Measurements from ENCODE around the gene ABLIM1. TPM values are rescaled to one million over a fixed set of nuclear protein-coding genes. Genes with fewer than 3 reads are reported as not detected.

ABLIM1 gene
- total RNA-seq, 2 donors from 2014 or later = 79.4 to 123 TPM

- intact Hi-C loops (cut with DNase I) = no loop called here
- DNase-seq (ENCODE audit: low spot score) = no peak
Measured at GRCh38 chr10:114607358-114607998, 50.6 kb downstream of the ABLIM1 start.

DNA sequence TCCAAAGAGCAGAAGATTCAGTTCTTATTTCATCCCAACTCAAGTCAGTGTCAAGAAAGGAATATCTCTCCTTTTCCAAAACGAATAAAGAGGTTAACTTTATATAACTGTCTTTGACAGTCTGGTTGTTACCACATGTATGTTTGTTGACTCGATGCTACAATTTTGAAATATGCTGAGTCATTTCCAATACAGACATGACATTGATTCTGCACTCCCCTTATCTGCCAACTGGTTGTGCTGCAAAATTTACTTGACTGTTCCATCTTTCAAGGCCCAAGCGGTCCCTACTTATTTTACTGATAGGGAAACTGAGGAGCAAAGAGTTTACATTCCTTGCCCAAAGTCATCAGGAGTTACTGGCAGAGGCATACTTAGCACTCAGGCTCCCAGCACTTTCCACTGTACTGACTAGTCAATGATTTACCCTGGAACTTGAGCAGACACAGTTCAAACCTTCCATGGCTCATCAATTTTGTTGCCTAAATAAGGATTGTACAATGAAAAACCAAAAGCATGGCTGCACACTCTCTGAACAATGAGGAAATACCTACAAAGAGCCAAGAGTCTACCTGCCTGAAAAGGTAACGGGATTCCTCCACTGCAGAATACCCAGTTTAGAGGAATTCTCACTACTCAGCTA, 52.8 kb downstream of the ABLIM1 start:
- intact Hi-C loops (cut with DNase I) = no loop called here
- DNase-seq (ENCODE audit: low spot score) = no peak

DNA sequence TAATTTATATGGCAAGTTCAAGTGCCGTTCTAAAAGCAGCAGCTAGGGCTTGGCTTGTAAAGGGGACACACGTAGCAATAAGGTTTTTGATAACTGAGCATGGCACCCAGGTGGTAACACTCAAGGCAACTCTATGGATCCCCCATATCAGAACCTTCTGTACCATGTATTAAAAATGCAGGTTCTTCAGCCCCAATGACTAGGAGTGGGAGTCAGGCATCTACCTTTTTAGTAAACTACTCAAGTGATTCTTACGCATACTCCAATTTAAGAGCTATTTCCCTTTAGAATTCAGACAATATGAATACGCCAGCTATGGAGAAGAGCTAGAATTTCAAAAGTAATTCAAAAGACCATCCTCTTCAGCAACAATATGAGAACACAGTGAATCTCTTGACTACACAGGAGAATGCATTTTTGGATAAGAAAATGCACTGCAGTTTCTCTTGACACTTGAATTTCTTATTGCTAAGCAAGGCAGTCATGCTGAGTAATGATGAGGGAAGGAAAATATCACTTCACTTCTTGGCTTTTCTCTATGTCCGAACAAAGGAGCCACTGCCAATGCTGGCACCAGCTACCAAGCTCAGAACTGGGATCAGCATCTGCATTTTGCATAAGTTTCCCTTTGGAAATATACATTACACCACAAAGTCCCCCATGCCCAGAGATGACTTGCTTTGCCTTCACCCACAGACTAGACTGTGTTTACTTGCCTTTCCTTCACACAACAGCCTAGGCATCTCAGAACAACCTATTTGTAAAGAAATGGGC, 53.5 kb downstream of the ABLIM1 start:
- intact Hi-C loops (cut with DNase I) = no loop called here

GRCh38 chr10:114603948-114604347, 54.1 kb downstream of the ABLIM1 start:
- intact Hi-C loops (cut with DNase I) = no loop called here
- no peak for DNase-seq (ENCODE audit: low spot score)

More for the DNA sequence above, 53.5 kb downstream of the ABLIM1 start:
- DNase-seq (ENCODE audit: low spot score) = no peak

- intact Hi-C loops (cut with DNase I) = no loop called here
- DNase-seq (ENCODE audit: low spot score) = no peak
Measured at GRCh38 chr10:114603303-114603702, 54.8 kb downstream of the ABLIM1 start.

DNA sequence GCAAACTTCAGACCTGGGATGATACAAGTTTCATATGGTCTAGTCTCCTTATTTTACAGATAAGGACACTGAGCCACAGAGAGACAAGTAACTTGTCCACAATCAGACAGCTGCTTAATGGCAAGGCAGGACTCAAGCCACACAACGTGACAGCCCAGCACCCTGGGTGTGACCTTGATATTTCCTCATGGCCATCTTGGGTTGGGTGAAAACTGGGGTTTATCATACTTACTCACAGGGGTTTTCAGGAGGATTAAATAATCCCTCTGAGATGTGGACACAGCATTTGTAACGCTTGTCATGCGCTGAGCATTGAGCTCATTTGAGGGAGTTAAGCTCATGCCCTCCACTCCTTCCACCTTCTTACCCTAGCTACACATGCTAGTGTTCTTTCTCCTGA, 58.0 kb downstream of the ABLIM1 start:
- DNase-seq (ENCODE audit: low spot score) = no peak
- intact Hi-C loops (cut with DNase I) = no loop called here

DNA sequence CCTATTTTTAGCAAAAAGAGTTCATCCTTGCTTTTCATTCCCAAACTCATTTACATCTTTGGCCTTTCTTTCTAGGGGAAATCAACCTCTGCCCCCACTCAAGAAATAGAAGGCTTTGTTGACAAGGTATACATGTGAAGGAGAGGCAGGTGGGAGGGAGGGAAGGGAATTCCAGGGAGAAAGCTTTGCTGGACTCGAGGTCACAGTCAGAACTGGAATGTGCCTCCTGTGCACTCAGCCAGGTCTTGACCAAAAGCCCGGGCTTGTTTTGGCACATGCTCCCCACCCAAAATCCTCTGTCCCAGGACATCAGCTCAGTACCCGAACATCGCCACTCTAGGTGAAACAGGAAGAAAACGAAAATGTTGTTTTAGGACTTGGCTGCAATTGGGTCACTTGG, 61.3 kb downstream of the ABLIM1 start:
- intact Hi-C loops (cut with DNase I) = no loop called here
- DNase-seq (ENCODE audit: low spot score) = no peak

DNA sequence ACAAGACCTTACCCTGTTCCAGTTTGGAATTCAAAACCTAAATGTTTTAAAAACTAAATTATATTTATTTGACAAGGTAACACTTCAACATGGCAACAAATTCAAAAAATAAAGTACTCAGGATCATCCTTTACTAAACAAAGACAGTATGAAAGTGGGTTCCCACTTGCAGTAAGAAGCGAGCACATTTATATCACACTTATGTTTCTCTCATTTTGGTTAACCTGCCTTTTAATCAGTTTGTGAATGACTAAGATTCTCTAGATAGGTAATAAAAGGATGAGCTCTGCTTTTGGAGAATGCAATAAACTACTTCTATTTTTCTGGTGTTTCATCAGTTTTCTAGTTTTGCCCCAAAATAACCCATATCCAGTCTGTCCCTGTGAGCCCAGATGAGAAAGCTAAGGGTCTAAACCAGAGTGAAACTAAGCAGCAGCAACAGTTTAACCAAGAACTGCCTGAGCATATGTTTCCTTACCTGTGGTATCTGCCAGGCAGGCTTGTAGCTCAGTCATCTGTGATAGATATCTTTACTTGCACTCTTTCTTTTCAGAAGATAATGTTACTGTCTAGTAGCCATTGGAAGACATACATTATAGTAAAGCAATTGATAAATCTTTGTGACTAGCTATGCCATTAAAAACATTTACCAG, 64.1 kb downstream of the ABLIM1 start:
- intact Hi-C loops (cut with DNase I) = no loop called here

GRCh38 chr10:114593240-114593792, 64.8 kb downstream of the ABLIM1 start:
- DNase-seq (ENCODE audit: low spot score) = no peak
- intact Hi-C loops (cut with DNase I) = no loop called here

More for the DNA sequence above, 64.1 kb downstream of the ABLIM1 start:
- DNase-seq (ENCODE audit: low spot score) = no peak

GRCh38 chr10:114590993-114591392, 67.1 kb downstream of the ABLIM1 start:
- intact Hi-C loops (cut with DNase I) = no loop called here
- no peak for DNase-seq (ENCODE audit: low spot score)

DNA sequence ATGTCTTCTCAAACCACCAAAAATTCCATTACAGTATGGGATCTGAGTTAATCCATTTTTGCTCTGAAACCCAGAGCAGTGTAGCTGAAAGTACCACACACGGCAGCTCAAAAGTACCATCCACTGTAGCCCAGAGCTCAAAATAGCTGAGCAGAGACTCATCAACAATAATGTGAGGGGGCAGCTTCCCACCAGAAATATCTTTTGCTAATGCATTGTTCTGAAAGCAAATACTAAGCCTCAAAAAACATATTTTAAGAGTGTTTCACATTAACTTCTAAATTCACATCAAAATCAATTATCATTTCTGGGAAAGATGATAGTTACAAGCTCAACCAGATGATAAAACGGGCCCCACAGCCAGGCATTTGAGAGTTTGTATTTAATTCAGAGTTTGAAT, 73.7 kb downstream of the ABLIM1 start:
- intact Hi-C loops (cut with DNase I) = no loop called here
- no peak for DNase-seq (ENCODE audit: low spot score)

DNA sequence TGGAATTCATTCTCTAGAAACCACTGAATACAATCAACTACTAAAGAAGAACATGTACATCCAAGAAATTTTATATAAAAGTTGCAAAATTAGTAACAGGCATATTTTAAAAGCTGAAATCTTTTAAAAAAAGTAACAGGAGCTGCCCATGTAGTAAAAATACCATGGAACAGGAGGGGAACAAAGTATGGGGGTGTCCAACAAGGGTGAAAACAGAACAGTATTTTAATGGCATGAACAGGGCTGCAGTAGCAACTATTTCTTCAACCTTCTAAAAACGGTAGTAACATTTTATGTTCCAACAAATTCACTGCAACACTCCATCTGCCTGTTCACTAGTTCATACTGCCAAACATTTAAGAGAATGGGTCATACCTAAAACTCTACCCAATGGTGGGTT, 77.0 kb downstream of the ABLIM1 start:
- DNase-seq (ENCODE audit: low spot score) = no peak
- intact Hi-C loops (cut with DNase I) = no loop called here

DNA sequence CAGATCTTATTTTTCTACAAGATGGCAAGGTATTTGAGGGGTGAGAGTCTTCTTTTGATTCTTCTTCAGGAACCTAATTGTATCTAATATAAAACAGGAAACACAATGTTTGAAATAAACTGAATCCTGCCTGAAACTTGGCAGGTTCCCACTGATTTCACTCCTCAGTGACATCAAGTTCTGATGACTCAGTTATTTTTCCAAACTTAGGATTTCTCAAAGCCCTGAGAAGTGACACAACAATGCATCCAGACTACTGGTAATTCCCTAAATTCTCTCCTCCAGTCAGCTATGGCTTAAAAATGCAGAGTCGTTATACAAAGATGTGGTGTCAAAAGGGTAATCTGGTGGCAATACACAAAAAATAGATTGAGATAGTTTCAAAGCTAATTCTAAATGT, 80.9 kb downstream of the ABLIM1 start:
- intact Hi-C loops (cut with DNase I) = no loop called here
- DNase-seq (ENCODE audit: low spot score) = no peak

GRCh38 chr10:114576716-114577115, 81.4 kb downstream of the ABLIM1 start:
- no peak for DNase-seq (ENCODE audit: low spot score)
- intact Hi-C loops (cut with DNase I) = no loop called here

DNA sequence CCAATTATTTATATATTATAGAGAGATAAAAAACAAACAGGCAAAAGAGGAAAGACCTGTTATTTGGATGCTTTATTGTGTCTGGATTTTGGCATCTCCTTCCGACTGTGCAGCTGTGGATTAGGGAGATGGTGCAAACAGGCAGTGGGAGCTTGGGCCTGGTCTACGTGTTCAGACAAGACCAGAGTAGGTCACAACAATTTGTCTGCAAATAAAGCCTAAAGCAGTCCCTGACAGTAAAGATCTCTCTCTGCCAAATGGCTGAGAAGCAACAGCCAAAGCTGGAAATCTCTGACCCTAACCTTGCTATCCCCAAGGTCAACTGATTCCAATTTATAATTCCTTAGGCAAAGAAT, 82.0 kb downstream of the ABLIM1 start:
- intact Hi-C loops (cut with DNase I) = no loop called here
- no peak for DNase-seq (ENCODE audit: low spot score)

GRCh38 chr10:114575417-114576131, 82.5 kb downstream of the ABLIM1 start:
- no peak for DNase-seq (ENCODE audit: low spot score)
- intact Hi-C loops (cut with DNase I) = no loop called here

GRCh38 chr10:114573330-114574045, 84.6 kb downstream of the ABLIM1 start:
- intact Hi-C loops (cut with DNase I) = no loop called here
- no peak for DNase-seq (ENCODE audit: low spot score)

DNA sequence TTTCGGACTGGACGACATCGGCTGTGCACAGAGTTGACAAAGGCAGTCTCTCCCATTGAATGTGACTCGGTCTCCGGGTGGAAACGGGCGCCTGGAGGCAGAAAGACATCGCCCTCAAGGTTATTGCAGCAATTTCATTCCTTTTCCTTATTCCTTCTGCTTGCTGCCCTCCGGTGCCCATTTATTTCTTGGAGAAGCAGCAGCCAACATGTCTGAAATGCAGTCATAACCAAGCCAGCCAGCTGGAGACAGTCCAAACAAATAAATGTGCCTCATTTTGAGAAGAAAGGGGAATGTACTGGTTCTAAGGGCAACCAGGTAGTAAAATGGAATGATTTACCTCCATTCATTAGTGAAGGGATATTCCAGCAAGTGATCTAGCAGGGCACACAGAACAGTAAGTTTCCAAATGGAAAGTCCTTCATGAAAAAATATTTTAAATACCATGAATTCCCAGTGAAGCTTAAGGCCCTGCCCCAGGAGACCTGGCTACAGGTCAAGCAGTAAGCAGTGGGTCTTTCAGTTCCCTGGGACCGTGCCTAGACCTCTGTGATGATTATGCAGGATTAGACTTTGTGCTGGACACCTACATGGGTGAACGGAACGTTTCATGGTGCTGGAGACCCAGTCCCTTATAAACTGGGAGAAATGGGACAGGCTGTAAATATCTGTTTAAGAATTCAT, 86.6 kb downstream of the ABLIM1 start:
- no peak for DNase-seq (ENCODE audit: low spot score)
- intact Hi-C loops (cut with DNase I) = no loop called here
